ENCODE measurements around the gene FHAD1. TPM values are rescaled to one million over a fixed set of nuclear protein-coding genes. Genes with fewer than 3 reads are reported as not detected.

FHAD1 gene
- total and polyA plus RNA-seq, 9 of the 15 experiments (the other 6 are each of a cell fraction or from before 2014, with no cell fraction given): 0.32 to 2.1 (median 1.5) TPM; not detected in 1

DNA sequence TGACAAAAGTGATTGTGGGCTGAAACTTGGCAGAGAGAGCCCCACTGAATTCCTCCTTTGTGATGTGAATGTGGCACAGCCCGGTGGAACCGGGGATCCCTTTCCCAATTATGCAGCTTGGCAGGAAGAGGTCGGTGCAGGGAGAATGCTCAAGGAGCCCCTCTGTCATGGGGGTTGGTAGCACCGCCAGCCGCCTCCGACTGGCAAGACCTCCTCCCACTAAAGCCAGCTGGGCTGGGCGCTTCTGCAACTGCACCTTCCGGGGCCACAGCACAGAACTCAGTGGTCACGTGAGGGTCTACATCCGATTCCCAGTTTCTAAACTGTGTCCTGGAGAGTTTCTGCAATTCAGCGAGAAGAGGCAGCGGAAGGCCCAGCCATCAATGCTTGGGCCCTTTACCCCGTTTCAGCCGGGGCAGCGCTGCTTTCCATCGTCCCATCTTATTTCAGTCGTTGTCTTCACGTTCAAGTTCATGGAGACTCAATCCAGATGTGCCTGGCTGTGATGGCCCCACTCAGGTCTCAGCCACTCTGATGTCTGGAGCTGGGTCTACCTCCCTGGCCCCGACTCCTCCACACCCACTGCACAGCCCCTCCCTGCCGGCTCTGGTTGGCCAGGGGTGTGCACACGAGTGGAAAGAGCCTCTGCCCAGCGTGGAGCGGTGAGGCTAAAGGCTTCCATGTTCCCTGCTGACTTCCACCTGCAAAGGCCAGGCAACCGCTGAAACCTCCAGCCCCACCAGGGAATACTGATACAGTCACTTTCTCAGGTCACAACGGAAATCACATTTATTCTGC, 39.8 kb upstream of the FHAD1 start (continued):
- TF ChIP-seq, protein P1, sequence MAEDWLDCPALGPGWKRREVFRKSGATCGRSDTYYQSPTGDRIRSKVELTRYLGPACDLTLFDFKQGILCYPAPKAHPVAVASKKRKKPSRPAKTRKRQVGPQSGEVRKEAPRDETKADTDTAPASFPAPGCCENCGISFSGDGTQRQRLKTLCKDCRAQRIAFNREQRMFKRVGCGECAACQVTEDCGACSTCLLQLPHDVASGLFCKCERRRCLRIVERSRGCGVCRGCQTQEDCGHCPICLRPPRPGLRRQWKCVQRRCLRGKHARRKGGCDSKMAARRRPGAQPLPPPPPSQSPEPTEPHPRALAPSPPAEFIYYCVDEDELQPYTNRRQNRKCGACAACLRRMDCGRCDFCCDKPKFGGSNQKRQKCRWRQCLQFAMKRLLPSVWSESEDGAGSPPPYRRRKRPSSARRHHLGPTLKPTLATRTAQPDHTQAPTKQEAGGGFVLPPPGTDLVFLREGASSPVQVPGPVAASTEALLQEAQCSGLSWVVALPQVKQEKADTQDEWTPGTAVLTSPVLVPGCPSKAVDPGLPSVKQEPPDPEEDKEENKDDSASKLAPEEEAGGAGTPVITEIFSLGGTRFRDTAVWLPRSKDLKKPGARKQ (CRISPR knock-in tag; IDR thresholded peaks at IDR 0.05): no peak
- TF ChIP-seq, protein P2, sequence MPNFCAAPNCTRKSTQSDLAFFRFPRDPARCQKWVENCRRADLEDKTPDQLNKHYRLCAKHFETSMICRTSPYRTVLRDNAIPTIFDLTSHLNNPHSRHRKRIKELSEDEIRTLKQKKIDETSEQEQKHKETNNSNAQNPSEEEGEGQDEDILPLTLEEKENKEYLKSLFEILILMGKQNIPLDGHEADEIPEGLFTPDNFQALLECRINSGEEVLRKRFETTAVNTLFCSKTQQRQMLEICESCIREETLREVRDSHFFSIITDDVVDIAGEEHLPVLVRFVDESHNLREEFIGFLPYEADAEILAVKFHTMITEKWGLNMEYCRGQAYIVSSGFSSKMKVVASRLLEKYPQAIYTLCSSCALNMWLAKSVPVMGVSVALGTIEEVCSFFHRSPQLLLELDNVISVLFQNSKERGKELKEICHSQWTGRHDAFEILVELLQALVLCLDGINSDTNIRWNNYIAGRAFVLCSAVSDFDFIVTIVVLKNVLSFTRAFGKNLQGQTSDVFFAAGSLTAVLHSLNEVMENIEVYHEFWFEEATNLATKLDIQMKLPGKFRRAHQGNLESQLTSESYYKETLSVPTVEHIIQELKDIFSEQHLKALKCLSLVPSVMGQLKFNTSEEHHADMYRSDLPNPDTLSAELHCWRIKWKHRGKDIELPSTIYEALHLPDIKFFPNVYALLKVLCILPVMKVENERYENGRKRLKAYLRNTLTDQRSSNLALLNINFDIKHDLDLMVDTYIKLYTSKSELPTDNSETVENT (CRISPR knock-in tag; IDR thresholded peaks at IDR 0.05): no peak
- no peak for TF ChIP-seq SMARCE1 (IDR thresholded peaks at IDR 0.05)

DNA sequence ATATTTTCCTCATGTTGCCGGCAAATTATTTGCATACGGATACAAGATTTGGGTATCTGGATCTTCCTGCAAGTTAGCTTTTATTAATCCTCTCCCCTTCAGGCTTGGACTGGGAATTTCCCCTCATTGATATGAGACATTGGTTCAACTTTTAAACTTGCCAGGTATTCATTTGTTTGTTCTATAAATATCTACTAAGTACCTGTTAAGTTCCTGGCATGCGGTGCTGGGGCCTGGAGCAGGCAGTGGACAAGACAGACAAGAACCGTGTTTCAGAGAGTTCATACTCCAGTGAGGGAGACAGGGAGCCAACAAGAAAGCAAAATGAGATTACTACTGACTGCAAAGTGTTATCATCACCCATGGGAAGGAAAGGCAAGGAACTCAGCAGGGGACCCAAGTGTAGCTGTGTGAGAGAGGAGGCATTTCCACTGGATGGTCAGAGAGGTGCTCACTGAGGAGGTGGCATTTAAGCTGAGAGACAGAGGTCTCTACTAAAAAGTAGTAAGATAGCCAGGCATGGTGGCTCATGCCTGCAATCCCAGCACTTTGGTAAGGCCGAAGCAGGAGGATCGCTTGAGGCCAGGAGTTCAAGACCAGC, 39.1 kb upstream of the FHAD1 start:
- no TSS peak for BruUV-seq (replicated peaks)
- intact Hi-C loops (cut with micrococcal nuclease): no loop called here
- TF ChIP-seq SMARCA4 (IDR thresholded peaks at IDR 0.05) (no peak), RAD51 (IDR thresholded peaks at IDR 0.05; ENCODE audit: borderline replicate concordance, low read depth) (no peak), MTA3 (IDR thresholded peaks at IDR 0.05; ENCODE audit: borderline replicate concordance) (no peak)
- TF ChIP-seq, protein P3, sequence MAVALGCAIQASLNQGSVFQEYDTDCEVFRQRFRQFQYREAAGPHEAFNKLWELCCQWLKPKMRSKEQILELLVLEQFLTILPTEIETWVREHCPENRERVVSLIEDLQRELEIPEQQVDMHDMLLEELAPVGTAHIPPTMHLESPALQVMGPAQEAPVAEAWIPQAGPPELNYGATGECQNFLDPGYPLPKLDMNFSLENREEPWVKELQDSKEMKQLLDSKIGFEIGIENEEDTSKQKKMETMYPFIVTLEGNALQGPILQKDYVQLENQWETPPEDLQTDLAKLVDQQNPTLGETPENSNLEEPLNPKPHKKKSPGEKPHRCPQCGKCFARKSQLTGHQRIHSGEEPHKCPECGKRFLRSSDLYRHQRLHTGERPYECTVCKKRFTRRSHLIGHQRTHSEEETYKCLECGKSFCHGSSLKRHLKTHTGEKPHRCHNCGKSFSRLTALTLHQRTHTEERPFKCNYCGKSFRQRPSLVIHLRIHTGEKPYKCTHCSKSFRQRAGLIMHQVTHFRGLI (CRISPR knock-in tag; IDR thresholded peaks at IDR 0.05): no peak

More for the DNA sequence above, 39.1 kb upstream of the FHAD1 start:
- Histone ChIP-seq H3K9me1 (ENCODE audit: control insufficient read depth, insufficient read depth, low read length) (no peaks in the 10 kb centered on the region), H3K4me2 (ENCODE audit: insufficient read depth, low read length) (no peak overlapping the region), H3K4me1 (replicated peaks in 1 of 2; ENCODE audit: control insufficient read depth in 2 of 2, insufficient read depth in 2 of 2, low read length in 2 of 2) (no peaks in the 10 kb centered on the region), H3K9me3 (replicated peaks; ENCODE audit: control insufficient read depth, insufficient read depth, low read depth, low read length) (no peaks in the 10 kb centered on the region), H3K9ac (ENCODE audit: insufficient read depth in 1 of 2, low read depth in 2 of 2, low read length in 2 of 2) (no peak overlapping the region), H3K79me2 (ENCODE audit: control insufficient read depth, insufficient read depth, low read length) (no peaks in the 10 kb centered on the region), H2AFZ (ENCODE audit: low read depth, low read length) (no peak overlapping the region), H3K4me3 (no peak overlapping the region), H3K27ac (ENCODE audit: extremely low read depth, low read depth, low read length) (no peak overlapping the region), H3K27me3 (ENCODE audit: control insufficient read depth in 2 of 2, insufficient read depth in 2 of 2, low read length in 2 of 2) (peaks cover 45 to 66% of the 10 kb centered on the region in 2 experiments), H3K36me3 (ENCODE audit: control insufficient read depth, insufficient read depth, low read length) (no peaks in the 10 kb centered on the region), H4K20me1 (replicated peaks; ENCODE audit: control insufficient read depth, insufficient read depth, low read length) (peaks cover 3% of the 10 kb centered on the region; the same call in 1 of the 2 replicates)
- FAIRE-seq: no peak
- in situ Hi-C loops (cut with MboI): no loop called here
- ChIA-PET CTCF (ENCODE audit: low intra/inter-chr PET ratio) (no interaction called here), POLR2A (no interaction called here)
- no peak for ATAC-seq
- DNase-seq (ENCODE audit: extremely low read depth in 1 of 4, low spot score in 3 of 4): no peak
- 2% methylated on average over 6 of the region's 6 CpGs for WGBS (ENCODE audit: insufficient coverage, low coverage, missing lambda C conversion rate)

Data from K562 (cell line).